ENCODE data around the gene ELMO3.

Gene ELMO3, protein sequence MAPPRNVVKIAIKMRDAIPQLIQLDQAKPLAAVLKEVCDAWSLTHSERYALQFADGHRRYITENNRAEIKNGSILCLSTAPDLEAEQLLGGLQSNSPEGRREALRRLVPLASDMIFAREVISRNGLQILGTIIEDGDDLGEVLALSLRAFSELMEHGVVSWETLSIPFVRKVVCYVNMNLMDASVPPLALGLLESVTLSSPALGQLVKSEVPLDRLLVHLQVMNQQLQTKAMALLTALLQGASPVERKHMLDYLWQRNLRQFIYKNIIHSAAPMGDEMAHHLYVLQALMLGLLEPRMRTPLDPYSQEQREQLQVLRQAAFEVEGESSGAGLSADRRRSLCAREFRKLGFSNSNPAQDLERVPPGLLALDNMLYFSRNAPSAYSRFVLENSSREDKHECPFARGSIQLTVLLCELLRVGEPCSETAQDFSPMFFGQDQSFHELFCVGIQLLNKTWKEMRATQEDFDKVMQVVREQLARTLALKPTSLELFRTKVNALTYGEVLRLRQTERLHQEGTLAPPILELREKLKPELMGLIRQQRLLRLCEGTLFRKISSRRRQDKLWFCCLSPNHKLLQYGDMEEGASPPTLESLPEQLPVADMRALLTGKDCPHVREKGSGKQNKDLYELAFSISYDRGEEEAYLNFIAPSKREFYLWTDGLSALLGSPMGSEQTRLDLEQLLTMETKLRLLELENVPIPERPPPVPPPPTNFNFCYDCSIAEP

DNA sequence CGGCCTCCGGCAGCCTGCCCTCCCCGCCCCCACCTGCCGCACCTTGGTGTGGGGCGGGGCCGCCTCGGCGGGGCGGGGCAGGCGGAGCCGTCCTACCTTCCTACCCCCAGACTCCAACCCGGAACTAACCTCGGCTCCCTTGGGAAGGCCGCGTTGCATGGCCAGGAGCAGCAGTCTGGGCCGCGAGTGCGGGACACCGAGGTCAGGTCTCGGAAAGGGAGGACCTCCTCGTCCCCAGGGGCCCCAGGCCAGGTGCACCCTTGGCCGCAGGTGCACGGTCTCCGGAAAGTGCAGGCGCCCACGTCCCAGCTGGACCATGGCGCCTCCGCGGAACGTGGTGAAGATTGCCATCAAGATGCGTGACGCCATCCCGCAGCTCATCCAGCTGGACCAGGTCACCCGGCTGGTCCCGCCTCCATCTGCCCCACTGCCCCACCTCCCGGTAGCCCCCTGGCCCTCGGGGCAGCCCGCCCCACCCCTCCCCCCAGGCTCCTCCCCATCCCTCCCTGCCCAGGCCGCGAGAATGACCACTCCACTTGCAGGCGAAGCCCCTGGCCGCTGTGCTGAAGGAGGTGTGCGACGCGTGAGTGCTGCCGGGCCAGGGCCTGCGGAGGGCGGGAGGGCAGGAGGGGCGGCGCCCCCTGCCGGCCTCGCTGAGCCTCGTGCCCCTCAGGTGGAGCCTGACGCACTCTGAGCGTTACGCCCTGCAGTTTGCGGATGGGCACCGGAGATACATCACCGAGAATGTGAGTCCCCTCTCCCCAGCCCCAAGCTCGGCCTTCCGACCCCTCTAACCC, at the start of gene ELMO3:
TSS of gene ELMO3 (plus strand) at position 121 of the 797 bp plus-strand sequence. CDS start at position 317, 196 bp downstream.
- no peak for DNase-seq

DNA sequence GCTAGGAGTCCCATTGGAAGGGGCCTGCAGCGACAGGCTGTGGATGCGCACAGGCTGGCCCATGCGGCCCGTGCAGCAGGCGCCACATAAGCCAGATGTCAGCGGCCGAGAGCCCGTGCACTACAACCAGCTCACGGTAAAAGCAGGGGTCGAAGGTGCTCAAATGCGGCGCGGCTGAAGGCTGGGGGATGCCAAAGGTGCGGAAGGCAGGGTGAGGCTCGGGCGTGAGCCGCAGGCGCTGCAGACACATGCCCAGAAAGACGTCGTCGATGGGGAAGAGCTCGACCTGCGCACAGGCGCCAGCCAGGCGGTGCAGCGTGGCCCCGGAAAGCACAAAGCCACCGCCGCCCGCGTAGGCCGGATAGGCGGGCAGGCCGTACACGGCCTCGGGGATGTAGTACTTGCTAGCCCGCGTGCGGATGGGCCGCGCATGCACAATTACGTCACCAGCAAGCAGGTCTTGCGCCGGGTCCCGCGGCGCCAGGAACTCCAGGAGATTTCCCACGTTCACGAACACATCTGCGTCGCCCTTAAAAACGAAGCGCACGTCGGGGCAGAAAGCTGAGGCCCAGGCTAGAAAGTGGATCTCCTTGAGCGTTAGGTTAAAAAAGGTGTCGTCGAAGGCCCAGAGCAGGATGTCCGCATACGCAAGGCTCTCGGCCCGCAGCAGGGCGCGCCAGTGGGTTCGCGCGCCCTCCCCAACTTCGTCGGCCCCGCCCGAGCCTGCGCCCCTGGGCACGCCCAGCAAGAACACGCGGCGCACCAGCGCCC, 49.5 kb upstream of the ELMO3 start:
- DNase-seq, result no peak

DNA sequence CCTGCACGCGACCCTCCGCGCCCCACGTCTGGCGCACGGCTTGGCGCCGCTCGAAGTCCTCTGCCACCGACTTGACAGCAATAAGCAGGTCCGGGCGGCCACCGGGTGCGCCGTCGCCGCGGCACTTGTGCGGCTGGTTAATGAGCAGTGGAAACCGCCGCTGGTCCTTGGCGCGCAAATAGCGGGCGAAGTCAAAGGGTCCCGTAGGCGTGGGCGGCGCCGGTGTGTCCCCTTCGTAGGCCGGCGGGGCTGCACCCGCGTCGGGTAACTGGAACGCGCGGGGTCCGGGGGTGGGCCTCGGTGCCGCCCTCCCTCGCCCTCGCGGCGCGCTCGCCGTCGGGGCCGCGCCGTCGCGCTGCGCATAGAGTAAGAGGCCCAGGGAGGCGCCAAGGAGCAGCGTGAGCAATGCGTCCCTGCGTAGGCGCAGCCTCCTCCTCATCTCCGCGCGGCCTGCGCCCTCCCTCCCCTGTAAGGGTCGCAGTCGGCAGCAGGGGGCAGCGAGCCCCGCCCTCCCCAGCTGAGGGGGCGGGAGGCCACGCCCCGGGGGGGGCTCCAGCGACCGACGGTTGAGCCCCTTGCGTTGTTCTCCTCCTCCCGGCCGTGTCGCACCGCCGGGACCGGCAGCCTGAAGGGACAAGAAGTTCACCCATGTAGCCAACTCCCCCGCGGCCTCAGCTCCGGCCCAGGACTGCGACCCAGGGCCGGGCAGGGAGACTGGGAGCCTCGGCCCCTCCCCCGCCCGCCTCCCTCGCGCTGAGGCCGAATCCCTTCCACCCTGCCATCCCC, 48.7 kb upstream of the ELMO3 start:
- DNase-seq, result peak; percentile 25

DNA sequence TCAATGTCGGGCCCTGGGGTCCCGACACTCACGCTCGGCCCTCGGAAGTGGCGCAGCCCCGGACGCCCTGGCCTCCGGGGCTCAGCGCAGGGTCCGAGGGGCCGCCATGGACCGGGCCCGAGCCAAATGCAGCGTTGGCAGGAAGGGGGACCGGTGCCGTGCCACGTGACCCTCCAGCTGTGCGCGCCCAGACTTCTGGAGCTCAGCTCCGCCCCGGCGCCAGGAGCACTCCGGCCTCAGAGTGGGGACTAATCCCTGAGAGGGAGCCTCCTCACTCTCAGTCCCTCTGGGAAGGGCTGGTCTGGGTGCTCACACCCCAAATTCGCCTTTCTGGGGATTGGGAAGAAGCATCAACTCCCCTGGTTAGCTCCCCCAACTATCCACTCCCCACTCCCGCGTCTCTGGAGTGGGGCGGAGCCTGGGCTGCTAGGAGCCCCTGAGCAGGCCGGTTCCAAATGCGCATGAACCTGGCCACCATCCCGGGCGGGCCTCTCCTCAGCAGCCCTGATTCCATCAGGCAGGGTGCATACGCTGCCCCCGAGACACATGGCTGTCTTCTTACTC, 48.0 kb upstream of the ELMO3 start, which contains the start of gene B3GNT9:
TSS of gene B3GNT9 (minus strand) at position 166 of the 564 bp plus-strand sequence. CDS start 513 bp downstream, outside the sequence.
- peak; percentile 72 for DNase-seq

DNA sequence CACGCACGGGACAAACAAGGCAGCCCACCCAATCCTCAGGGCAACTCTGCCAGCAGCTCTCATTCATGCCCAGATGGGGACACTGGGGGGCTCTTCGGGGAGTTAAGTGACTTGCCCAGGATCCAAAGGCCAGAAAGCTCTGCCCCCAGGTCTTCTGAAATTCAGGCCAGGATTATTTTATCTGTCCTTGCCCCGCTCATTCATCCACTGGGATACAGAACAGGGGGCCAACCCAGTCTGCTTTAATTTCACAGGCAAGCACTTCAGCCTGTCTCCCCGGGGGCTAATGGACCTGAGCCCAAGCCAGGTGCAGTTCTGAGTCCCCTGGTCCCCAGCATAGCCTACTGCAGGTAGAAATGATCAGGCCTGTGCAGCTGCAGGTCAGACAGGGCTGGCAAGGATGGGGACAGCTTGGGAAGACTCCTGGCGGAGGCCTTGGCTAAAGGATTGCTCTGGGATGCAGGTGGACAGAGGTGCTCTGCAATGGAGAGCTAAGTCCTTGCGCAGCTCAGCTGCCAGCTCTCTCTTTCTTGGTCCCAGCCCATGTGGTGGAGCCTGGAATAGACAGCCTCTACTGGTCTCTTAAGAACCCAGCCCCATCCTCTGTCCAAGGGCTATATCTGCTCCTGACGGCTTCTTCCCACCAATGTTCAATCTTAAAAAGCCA, 47.4 kb upstream of the ELMO3 start:
- DNase-seq, result no peak

DNA sequence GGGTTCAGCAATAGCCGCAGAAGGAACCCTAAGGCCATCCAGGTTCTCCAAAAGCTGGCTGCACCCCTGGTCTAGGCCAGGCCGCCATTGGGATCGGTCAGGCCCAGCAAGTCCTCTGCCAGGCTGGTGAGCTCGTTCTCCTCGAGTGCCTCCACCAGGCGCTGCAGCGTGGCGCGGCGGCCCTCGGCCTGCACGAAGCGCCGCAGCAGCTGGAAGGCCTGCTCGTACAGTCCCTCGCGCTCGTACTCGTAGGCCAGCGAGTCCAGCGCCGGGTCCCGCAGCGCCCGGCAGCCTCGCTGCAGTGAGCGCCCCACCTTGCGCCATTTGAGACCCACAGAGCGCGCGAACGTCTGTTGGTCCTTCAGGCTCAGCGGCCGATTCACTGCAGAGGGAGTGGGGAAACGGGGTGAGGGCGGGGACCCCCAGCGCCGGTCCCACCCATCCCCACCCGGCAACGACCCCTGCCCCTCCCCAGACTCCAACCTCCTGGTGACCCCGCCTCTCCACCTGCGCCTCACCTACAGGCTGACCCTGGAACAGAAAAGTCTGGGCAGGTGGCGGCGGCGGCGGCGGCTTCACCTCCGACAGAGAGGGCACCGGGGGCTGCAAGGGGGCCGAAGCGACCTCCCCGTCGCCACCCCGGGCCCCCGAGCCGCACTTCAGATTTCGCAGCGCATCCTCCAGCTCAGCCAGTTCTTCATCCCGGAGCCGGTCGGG, 44.2 kb upstream of the ELMO3 start:
- DNase-seq, result no peak

DNA sequence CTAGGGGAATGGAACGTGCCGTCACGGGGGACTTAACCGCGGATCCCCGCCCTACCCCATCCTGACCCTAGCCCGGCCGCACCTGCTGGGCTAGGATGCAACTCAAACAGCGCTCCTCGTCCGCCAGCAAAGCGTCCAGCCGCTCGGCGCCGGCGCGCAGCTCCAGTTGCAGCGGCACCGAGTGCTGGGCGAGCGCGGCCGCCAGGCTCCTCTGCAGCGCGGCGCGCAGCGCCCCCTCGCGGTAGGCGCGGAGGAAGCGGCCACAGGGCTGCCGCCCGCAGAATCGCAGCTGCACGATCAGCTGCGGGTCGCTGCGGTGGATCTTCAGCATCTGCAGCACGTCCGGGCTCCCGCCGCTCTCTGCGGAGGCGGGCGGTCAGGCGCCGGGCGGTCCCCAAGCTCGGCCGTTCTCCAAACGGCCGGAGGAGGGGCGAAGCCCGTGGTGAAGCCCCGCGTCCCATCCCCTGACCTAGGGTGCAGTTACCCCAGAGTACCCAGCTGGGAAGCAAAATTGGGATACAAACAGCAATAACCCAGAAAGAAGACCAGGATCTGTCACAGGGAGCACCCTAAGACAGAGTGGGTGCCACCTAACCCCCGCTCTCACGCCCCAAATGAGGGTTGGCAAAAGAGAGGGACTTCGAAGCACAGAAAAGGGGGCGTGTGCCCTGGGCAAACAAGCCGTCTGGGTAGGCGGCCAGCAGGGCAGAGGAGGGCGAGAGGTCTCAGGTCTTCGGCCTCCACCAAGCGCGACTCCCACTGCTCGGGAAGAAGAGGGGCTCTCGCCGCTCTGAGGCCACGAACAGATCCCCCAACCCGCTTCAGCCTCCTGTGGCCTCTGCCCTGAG, 43.4 kb upstream of the ELMO3 start:
- DNase-seq, result peak; percentile 8

DNA sequence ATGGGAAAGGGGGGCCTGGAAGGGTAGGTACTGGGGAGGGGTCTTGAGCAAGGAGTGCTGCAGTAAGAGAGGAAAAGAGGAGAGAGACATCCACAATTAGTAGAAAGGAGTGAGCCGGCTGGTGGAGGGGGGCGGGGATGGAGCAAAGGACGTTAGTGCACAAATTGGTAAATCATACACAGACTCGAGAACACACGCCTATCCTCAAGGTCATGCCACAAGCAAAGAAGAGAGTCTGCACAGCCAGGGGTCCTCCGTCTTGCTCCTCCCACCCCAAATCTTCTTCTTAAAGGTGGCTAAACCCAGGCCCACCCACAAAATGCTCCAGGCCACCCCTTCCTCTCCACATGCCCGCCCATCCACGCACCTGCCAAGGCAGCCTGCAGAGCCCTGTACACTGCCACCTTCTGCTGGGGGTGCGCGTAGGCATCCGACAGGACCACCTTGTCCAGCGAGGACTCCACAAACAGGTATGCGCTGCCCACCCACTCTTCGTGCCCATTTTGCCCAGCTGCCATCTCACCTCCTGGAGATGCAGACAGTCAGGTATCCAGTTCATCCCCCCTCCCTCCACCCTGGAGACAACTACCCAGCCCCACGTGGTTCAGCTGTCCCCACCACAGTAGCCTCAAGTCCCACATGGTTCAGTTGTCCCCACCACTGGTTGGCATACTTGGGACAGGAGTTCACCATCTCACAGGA, 42.6 kb upstream of the ELMO3 start:
- no peak for DNase-seq

DNA sequence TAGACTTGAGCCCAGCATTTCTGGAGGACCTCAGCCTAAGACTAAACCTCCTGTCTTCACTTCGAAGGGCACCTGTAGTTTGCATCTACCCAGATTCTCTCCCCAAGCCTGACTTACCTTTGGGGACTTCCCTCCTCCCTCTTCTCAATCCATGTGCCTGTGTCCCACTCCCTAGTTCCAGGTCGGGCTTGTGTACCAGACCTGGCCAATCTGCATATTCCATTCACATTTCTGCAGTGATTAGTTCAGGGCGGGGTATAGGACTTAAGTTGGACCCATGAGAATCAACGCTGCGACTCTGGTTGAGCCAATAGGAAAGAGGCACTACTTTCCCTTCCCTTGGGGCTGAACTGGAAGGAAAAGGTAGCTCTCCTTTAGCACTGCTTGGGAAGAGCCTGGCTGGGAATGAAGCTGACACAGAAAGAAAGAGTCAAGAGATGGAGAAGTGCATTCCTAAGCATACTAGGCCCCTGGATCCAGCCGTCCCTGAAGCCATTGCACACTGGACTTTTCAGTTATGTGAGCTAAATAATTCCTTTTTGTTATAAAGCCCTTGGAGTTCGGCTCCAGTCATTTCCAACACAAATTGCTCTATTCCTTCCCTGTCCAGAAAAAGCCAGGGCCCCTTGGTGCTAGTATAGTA, 41.7 kb upstream of the ELMO3 start:
- DNase-seq, result no peak

DNA sequence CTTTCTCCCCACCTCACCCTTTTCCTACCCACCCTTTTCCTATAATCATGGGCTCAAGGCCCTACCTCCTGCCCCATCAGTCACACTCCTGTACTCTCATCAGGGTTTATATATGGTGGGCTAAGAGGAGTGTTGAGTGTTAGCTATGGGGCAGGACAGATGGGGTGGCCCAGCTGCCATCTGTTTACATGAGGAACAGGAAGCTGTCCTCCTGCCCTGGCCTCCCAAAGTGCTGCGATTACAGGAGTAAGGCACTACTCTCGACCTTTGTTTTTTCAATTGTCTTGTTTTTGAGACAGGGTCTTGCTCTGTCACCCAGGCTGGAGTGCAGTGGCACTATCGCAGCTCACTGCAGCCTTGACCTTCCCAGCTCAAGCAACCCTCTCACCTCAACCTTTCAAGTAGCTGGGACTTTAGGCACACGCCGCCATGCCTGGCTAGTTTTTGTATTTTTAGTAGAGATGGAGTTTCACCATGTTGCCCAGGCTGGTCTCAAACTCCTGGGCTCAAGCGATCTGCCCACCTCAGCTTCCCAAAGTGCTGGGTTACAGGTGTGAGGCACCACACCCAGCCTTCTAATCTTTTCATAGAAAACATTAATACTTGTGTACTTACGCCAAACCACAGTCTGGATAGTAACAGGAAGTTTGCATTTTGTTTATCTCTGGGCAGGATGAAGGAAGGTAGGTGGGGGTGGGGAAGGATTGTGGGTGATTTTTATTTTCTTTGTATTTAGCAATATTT, 40.9 kb upstream of the ELMO3 start:
- peak; percentile 42 for DNase-seq

DNA sequence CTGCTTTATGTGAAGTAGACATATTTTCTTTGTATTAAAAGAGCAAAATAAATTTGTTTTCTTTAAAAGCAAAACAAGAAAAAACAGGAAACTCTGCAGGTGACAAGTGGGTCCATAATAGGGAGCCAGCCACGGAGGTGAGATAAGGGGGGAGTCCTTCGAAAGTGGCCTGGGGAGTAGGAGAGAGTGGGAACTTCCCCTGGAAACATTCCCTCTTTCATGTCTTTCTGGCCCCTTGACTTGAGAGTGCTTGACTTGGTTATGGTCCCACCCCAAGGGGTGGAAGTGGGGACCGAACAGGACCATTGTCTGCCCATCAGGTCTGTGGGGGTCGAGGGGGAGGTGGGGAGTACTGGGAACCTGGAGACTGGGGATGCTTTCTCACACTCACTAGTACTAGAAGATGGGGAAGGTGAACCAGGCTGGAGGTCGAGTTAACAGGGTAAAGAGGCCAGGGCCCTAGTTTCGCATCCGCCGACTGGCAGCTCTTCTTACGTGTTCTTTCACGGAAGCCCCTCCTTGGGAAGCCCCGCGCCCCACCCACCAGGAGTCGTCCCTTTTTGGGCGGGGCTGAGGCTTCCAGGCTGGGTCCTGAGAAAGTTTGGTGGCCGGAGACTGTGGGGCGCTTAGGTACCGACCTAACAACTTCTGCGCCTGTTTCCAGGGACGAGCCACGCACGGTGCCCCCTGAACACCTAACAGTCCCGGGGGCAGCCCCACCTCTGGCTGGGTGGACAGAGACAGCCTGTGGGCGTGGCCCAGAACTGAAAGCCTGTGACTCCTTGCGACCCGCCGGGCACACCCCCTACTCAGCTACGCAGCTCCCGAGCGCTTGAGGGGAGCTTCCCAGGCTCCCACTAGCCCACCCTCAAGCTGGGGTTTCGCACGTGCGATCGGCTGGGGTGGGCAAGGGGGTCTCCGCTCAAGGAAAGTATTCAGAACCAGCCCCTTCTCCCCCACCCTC, 40.0 kb upstream of the ELMO3 start:
- no peak for DNase-seq

DNA sequence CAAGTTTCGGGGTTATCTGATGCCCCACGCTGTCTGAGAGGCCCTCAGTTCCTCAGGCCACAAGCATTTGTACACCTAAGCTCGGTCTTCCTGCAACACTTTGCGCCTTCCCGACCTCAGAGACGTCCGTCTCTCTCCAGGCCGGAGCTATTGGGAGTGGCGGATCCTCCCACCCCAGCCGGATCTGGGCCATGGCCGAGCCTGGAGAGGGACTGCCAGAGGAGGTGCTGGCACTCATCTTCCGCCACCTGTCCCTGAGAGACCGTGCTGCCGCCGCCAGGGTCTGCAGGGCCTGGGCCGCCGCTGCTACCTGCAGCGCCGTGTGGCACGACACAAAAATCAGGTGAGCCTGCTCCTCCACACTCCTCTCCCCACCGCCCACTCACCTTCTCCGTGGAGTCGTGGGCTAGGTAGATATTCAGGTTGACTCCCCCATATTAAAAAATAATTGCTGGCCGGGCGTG, 37.3 kb upstream of the ELMO3 start:
- DNase-seq, result no peak

DNA sequence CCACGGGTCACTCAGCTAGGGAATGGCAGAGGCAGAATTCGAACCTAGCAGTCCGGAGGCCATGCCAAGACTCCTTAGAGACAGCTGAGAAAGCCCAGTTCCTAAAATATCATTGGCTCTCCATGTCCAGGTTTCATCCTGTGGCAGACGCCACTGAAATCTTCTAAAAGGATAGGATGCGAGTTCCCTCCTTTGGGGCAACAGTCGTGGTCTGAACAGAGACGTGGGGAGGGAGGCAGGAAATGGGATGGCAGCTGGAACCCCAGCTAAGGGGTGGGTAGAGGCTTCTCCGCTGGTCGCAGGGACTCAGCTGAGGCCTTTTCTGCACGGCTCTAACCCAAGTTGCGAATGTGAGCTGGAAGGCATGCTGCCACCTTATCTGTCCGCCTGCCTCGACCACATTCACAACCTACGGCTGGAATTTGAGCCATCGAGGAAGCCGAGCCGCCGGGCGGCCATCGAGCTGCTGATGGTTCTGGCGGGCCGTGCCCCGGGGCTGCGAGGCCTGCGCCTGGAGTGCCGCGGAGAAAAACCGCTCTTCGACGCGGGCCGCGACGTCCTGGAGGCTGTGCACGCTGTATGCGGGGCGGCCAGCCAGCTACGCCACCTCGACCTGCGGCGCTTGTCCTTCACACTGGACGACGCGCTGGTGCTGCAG, 36.3 kb upstream of the ELMO3 start:
- no peak for DNase-seq

DNA sequence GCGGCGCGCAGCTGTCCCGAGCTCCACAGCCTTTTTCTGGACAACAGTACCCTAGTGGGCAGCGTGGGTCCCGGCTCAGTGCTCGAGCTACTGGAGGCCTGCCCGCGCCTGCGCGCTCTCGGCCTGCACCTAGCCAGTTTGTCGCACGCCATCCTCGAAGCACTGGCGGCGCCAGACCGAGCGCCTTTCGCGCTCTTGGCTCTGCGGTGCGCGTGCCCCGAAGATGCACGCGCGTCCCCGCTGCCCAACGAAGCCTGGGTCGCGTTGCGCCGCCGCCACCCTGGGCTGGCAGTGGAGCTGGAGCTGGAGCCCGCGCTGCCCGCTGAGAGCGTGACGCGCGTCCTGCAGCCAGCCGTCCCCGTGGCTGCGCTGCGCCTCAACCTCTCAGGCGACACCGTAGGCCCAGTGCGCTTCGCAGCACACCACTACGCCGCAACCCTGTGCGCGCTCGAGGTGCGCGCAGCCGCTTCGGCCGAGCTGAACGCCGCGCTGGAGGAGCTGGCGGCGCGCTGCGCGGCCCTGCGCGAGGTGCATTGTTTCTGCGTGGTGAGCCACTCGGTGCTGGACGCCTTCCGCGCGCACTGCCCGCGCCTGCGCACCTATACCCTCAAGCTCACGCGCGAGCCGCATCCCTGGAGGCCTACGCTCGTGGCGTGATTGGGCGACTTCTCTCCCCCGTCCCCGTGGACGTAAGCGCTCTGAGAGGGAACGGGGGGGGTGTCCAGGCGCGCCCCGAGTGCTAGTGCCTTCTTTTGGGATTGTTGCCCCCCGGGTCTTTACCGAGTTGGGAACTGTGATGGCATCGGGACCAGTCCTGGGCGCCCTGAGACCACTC, 35.5 kb upstream of the ELMO3 start:
- peak; percentile 33 for DNase-seq

Measured in NCI-H1694 (cell line).